Liver (tissue), 9 donors: ENCODE results near the gene VTN. TPM values are rescaled to one million over a fixed set of nuclear protein-coding genes. Genes with fewer than 3 reads are reported as not detected.

Experiments used
- DNase-seq: peaks from one replicate; pipeline ENCODE4 v3.0.0-alpha.2; 2017; ENCODE audit warnings: low spot score
- H3K27ac ChIP-seq, 2 donors: one replicate each; pipeline ENCODE4 v1.7.0; 2013; ENCODE audit warnings: inconsistent platforms in 2 of 2, low read length in 2 of 2, control low read depth in 1 of 2, low read depth in 1 of 2, mild to moderate bottlenecking in 1 of 2
- H3K27me3 ChIP-seq, 4 donors: one replicate each; pipeline versions ENCODE4 v1.6.1 to v1.7.0; 2013; ENCODE audit warnings: low read length in 3 of 4, inconsistent platforms in 1 of 4, mild to moderate bottlenecking in 1 of 4, moderate library complexity in 1 of 4; ENCODE audit not compliant: control insufficient read depth in 4 of 4, insufficient read depth in 4 of 4
- H3K36me3 ChIP-seq, 4 donors: one replicate each; pipeline versions ENCODE4 v1.6.1 to v1.7.0; 2013; ENCODE audit warnings: low read length in 3 of 4, mild to moderate bottlenecking in 3 of 4, low read depth in 1 of 4, moderate library complexity in 1 of 4; ENCODE audit not compliant: control insufficient read depth in 4 of 4, insufficient read depth in 3 of 4
- H3K4me1 ChIP-seq, 4 donors: one replicate each; pipeline versions ENCODE4 v1.6.1 to v1.7.0; 2013; ENCODE audit warnings: low read length in 3 of 4, mild to moderate bottlenecking in 3 of 4, moderate library complexity in 1 of 4; ENCODE audit not compliant: control insufficient read depth in 4 of 4, insufficient read depth in 4 of 4
- H3K4me3 ChIP-seq, 3 donors: one replicate each; pipeline versions ENCODE4 v1.6.1 to v1.7.0; 2013; ENCODE audit warnings: low read length in 3 of 3, control low read depth in 1 of 3, low read depth in 1 of 3, mild to moderate bottlenecking in 1 of 3
- H3K9ac ChIP-seq, 2 donors: one replicate each; pipeline ENCODE4 v1.7.0; 2013; ENCODE audit warnings: low read length in 2 of 2, mild to moderate bottlenecking in 2 of 2, moderate library complexity in 2 of 2, control low read depth in 1 of 2, low read depth in 1 of 2
- H3K9me3 ChIP-seq, 4 donors: one replicate each; pipeline versions ENCODE4 v1.6.1 to v1.7.0; 2013; ENCODE audit warnings: low read length in 3 of 4; ENCODE audit not compliant: control insufficient read depth in 4 of 4
- ATF3 ChIP-seq: IDR thresholded peaks from 2 replicates; pipeline ENCODE4 v1.6.1; 2016; ENCODE audit warnings: antibody characterized with exemption
- CTCF ChIP-seq: fragments of 150-350 bp; IDR thresholded peaks from 2 replicates; pipeline ENCODE4 v1.5.1; 2017; ENCODE audit warnings: improper control_type of control experiment, low read depth, low read length; ENCODE audit not compliant: missing input control
- EGR1 ChIP-seq, 2 donors: IDR thresholded peaks; 2 replicates each; pipeline ENCODE4 v1.6.1; 2016 to 2018; ENCODE audit warnings: antibody characterized with exemption in 2 of 2, low read depth in 2 of 2
- FOXA1 ChIP-seq: IDR thresholded peaks from 2 replicates; pipeline ENCODE4 v1.6.1; 2016; ENCODE audit warnings: antibody characterized with exemption
- FOXA2 ChIP-seq: IDR thresholded peaks from 2 replicates; pipeline ENCODE4 v1.6.1; 2016; ENCODE audit warnings: antibody characterized with exemption
- GABPA ChIP-seq, 2 donors: IDR thresholded peaks in 1 of 2; conservative IDR thresholded peaks in 1 of 2; 2 replicates each; pipeline ENCODE4 v1.6.1; 2016; ENCODE audit warnings: antibody characterized with exemption in 2 of 2, mild to moderate bottlenecking in 1 of 2, moderate library complexity in 1 of 2
- HNF4A ChIP-seq, 2 donors: conservative IDR thresholded peaks; 2 replicates each; pipeline ENCODE4 v1.6.1; 2016; ENCODE audit warnings: antibody characterized with exemption in 2 of 2, mild to moderate bottlenecking in 2 of 2
- HNF4G ChIP-seq: IDR thresholded peaks from 2 replicates; pipeline ENCODE4 v1.6.1; 2016; ENCODE audit warnings: antibody characterized with exemption
- JUND ChIP-seq, 2 donors: IDR thresholded peaks; 2 replicates each; pipeline ENCODE4 v1.6.1; 2016; ENCODE audit warnings: antibody characterized with exemption in 2 of 2
- MAX ChIP-seq: IDR thresholded peaks from 2 replicates; pipeline ENCODE4 v1.6.1; 2016; ENCODE audit warnings: antibody characterized with exemption
- NR2F2 ChIP-seq: IDR thresholded peaks from 2 replicates; pipeline ENCODE4 v1.6.1; 2016; ENCODE audit warnings: antibody characterized with exemption
- RAD21 ChIP-seq, 2 donors: IDR thresholded peaks; 2 replicates each; pipeline ENCODE4 v1.6.1; 2016; ENCODE audit warnings: antibody characterized with exemption in 2 of 2, mild to moderate bottlenecking in 2 of 2
- REST ChIP-seq: IDR thresholded peaks from 2 replicates; pipeline ENCODE4 v1.6.1; 2016; ENCODE audit warnings: antibody characterized with exemption, mild to moderate bottlenecking
- RXRA ChIP-seq, 2 donors: IDR thresholded peaks; 2 replicates each; pipeline ENCODE4 v1.6.1; 2017 to 2018; ENCODE audit warnings: antibody characterized with exemption in 2 of 2, mild to moderate bottlenecking in 1 of 2
- SP1 ChIP-seq: IDR thresholded peaks from 2 replicates; pipeline ENCODE4 v1.6.1; 2018; ENCODE audit warnings: antibody characterized with exemption, mild to moderate bottlenecking
- TAF1 ChIP-seq: conservative IDR thresholded peaks from 2 replicates; pipeline ENCODE4 v1.6.1; 2016; ENCODE audit warnings: antibody characterized with exemption, mild to moderate bottlenecking
- YY1 ChIP-seq: IDR thresholded peaks from 2 replicates; pipeline ENCODE4 v1.6.1; 2016; ENCODE audit warnings: antibody characterized with exemption, mild to moderate bottlenecking
- ZBTB33 ChIP-seq: IDR thresholded peaks from 2 replicates; pipeline ENCODE4 v1.6.1; 2016; ENCODE audit warnings: antibody characterized with exemption
- WGBS: extraction: QIAGEN DNeasy Blood & Tissue Kit; methylation state at CpG from one replicate; pipeline ENCODE4 v1.1.7; 2013; 5-methylcytosine and 5-hydroxymethylcytosine counted together
- polyA plus RNA-seq, 2 donors: library from polyadenylated mRNA; stranded (reverse) in 1 of 2; unstranded in 1 of 2; fragments of 200-250 nt in 1 of 2; fragments of >200 nt in 1 of 2; fragmentation: Nextera tagmentation in 1 of 2; extraction: Ambion mirVana in 1 of 2; gene quantifications; one replicate each; pipeline versions ENCODE4 v1.2.1 to v1.2.3, GENCODE V29; 2013 to 2015
- total RNA-seq, 2 donors: library from RNA; depleted of rRNA; stranded (reverse); fragments of >200 nt; gene quantifications; one replicate each; pipeline ENCODE4 v1.2.3, GENCODE V29; 2014
- donor health status: healthy.
- donor health status: healthy.
- donor health status: healthy.
- donor health status: healthy.
- donor health status: healthy.

VTN gene
- total and polyA plus RNA-seq, 4 donors = 1,668 to 4,059 (median 3,520) TPM

- TF ChIP-seq SP1 (no peak), FOXA2 (no peak), HNF4A (conservative IDR thresholded peaks at IDR 0.05) (no peak), JUND (IDR thresholded peaks at IDR 0.05) (no peak), REST (no peak), NR2F2 (no peak), TAF1 (no peak), EGR1 (IDR thresholded peaks at IDR 0.05; ENCODE audit: low read depth in 2 of 2) (no peak), ATF3 (no peak), HNF4G (no peak), FOXA1 (no peak), RAD21 (IDR thresholded peaks at IDR 0.05) (no peak), ZBTB33 (no peak), YY1 (no peak), GABPA (IDR thresholded peaks at IDR 0.05 in 1 of 2, conservative IDR thresholded peaks at IDR 0.05 in 1 of 2) (no peak), RXRA (IDR thresholded peaks at IDR 0.05) (no peak), CTCF (no peak), MAX (no peak)
- 87% methylated on average over 5 of the region's 5 CpGs for WGBS
- Histone ChIP-seq H3K36me3 (peaks cover 0 to 25% (median 9%) of the 10 kb centered on the region in 4 donors), H3K27me3 (no peaks in the 10 kb centered on the region), H3K27ac (no peak overlapping the region), H3K9ac (no peak overlapping the region), H3K9me3 (no peaks in the 10 kb centered on the region), H3K4me3 (no peak overlapping the region), H3K4me1 (peaks cover 6 to 41% (median 32%) of the 10 kb centered on the region in 4 donors)
- no peak for DNase-seq
Measured at GRCh38 chr17:28325211-28325610, 44.9 kb downstream of the VTN start.
